SIG-M5 treated with dmso at 0.1 percent for 504 hours (cell line): ENCODE measurements around the gene MYO5B.

Source experiments
- DNase-seq: peaks from one replicate; lab custom pipeline; 2025; ENCODE audit not compliant: unreplicated experiment; lab: John Stamatoyannopoulos, UW

The MYO5B gene

DNA sequence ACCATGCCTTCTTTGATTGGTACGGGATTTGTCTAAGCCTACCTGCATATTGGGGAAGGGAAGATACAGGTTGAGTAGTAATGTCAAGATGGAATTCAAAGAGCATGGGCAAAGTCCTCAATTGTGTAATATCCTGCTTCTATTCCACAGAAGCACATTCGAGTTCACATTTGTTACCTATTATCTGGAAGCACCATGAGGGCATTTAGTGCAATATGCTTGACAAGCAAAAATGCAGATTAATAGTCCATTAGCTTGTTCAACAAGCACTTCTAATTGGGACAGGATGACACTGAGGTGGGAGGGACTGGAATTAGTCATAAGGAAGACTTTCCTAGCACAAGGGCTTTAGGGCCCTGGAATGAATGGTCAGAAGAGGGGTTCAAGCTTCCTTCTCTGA, 40.5 kb downstream of the MYO5B start:
- no peak for DNase-seq

DNA sequence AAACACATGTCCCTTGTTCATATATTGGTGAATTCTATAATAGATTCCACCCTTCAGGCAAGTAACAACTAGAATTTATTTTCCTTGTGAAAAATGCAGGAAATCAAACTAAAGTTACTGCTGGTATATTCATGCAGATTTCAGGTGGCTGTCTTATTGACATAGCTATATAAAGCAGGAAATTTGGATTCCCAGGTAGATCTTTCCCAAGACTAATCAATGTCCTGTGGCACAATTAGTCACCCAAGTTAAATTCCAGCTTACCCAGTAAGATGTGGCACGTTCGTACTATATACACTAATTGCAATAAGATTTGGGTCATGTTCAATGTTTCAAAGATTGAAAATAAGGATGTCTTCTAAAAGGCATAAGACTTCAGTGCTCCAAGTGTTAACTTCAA, 42.0 kb downstream of the MYO5B start:
- no peak for DNase-seq

DNA sequence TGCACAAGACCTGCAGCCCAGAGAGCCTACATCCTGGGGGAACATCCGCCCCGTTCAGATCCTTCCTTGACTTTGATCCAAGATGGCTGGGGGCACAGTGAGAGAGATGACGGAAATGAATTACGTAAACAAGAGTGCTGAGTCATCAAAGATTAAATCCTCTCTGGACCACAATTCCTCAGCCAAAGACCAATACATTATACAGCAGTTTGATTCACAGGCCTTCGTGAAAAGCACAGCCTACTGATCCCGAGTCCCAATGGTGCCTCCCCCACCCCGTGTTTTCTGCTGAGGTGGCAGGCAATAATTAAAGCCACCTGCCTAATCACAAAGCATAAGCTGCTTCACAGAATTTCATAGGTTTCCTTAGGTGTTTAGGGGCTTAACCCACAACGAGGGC, 43.0 kb downstream of the MYO5B start:
- no peak for DNase-seq

DNA sequence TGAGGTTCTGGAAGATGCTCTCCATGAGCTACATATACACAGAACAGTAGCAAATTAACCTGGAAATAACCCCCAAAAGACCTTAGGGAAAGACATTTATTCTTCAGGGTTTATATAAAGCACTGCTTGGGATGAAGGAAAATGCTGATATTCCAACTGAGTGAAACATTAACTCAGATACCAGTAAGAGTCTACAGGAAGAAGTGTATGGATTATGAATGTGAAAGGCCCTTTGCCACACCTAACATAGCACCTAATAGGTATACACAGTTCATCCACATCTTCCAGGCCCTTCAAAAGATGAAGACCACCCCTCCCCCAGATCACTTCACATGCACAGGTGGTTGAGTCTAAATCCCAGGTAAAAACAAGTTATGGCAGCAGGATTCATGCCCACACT, 50.4 kb downstream of the MYO5B start:
- DNase-seq, result no peak

DNA sequence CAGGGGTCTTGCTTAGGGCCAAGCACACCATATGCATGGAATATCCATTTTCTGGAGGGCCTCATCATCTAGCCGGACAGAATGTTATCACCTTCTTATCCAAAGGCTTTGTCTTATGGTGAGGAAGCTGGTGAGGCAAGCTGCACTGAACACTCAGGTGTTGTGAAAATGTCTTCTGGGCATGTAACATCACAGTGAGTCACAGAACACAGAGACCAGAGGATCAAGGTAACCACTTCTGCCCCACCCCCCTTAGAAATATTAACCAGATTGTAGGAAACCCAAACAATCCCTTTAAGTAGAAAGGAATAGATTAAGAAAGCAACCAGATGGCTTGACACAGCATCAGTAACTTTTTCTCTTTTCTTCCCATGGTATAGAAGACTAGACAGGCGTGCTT, 51.1 kb downstream of the MYO5B start:
- DNase-seq, result no peak

DNA sequence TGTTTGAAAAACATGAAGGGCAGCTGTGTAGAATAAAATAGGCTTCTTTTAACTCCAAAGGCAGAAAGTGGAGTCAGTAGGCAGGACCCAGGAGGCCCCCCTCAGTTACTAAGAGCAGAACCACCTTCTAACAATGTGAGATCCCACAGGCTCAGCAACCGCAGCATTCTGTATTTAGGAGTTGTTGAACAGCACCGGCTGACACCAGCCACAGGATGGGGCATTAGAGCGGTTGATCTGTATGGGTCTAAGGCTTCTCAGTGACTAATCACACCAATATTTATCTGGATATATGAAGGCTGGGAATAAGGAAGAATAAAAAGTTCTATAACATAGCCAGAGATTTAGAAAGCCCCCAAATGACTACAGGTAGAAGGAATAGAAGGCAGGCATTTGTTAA, 51.7 kb downstream of the MYO5B start:
- no peak for DNase-seq

DNA sequence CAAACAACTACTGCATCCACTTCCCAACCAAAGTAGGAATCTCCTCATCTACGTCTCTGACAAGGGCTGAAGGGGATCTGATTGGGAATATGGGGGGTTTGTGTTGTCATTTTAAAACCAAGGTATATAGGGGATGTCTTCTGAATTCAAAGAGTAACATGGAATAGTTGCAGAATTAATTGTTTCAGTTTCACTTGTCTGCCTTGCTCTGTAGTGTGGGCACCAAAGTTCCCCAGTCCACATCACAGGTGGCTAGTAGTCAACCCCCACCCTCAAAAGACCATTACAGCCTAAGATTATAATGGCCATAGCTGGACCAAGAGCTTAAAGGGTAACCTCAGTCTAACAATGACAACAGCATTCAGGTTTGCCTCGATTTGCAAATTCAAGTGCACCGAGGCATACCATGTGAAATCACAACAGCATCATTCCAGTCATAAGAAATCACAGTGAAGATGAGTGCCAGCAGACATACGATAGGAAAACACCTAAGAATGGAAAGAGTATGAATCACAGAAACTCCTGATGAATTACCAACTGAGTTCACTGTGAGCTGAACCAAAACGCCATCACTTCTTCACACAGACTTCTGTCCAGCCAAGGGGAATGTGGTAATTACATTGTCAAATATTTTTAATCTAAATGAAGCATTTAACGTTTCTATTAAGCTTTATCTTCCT, 52.4 kb downstream of the MYO5B start:
- DNase-seq, result no peak

DNA sequence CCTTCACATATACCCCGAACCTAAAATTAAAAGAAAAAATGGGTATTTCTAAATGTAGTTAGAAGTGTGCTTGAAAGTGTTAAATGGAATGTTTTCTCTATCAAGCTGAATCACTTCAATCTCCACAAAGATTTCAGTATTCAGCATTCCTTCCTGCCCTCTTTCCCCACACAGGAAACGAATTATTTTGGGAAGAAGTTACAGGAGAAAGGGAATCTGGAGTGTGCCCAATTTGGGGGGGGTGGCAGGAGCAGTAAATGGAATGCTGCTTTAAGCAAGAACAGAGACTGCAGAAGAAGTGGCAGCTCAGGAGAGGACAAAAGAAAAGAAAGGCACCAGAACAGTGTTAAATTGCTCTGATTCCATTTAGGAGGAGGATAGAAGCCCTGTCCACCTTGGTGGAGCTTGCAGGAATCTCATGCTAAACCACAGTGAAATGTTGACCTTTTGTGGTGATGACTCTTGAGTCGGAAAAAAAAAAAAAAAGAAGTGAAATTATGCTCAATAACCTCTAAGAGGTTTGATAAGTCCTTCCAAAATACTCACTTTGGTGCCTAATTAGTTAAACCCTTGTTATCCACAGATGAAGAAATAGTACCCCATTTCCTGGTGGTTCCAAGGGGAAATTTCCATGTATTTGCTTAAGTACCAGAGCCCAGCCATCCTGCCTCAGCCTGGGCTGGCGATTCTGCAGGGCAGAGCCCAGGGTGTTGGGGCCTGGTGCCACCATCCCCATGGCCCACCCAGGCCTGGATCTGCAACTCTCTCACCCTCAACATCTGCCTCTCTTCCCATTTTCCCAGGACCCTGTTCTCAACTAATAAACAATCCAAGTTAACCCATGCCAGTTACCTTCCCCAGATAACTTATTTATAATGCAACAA, 56.5 kb downstream of the MYO5B start:
- no peak for DNase-seq

DNA sequence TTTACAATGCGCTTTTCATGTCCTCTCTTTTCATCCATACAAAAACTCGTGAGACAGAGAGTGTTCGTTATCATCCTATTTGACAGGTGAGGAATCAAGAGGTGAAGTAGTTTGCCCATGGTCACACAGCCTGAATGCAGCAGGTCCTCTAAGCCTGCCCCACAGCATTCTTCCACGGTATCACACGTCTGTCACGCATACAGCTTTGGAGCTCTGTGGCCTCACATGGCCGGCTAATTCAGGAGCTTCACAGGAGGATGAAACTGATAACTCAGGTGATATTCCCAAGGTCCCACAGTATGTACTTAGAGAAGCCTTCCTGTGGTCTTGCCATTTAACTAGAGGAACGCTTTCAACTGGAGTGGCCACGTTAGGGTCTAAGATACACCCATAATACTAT, 59.0 kb downstream of the MYO5B start:
- DNase-seq, result no peak

DNA sequence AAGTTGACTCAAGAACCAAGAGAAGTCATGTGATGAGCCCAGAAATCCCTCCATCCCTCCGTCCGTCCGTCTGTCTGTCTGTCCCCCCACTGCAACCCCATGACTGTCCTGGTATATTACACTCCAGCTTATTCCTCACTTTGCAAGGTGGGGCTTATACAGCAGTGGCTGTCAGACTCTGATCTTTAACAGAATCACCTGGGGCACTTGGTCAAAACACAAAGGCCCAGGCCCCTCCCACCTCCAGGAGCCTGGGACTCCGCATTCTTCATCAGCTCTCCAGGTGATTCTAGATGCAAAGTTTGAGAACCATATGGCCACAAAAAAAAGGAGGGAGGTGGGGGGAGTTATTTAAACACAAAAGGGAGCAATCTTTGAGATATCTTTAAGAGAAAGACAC, 61.4 kb downstream of the MYO5B start:
- no peak for DNase-seq

DNA sequence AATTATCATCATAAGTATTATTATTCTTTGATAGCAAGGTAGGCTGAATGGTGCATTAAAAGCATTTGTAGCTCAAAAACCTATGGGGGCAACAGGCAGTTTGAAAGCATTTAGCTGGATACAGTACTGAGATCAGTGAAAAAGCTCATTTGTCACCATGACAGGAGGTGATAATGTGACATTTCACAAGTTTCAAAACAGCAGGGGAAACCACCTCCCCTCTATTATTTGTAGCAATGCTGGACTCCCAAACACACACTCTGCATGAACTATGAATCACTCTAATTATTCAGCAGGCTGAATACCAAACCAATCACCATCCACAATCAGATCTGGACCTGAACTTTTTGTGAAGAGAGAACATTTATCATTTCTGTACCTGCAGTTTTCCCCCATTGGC, 63.4 kb downstream of the MYO5B start:
- DNase-seq, result no peak

DNA sequence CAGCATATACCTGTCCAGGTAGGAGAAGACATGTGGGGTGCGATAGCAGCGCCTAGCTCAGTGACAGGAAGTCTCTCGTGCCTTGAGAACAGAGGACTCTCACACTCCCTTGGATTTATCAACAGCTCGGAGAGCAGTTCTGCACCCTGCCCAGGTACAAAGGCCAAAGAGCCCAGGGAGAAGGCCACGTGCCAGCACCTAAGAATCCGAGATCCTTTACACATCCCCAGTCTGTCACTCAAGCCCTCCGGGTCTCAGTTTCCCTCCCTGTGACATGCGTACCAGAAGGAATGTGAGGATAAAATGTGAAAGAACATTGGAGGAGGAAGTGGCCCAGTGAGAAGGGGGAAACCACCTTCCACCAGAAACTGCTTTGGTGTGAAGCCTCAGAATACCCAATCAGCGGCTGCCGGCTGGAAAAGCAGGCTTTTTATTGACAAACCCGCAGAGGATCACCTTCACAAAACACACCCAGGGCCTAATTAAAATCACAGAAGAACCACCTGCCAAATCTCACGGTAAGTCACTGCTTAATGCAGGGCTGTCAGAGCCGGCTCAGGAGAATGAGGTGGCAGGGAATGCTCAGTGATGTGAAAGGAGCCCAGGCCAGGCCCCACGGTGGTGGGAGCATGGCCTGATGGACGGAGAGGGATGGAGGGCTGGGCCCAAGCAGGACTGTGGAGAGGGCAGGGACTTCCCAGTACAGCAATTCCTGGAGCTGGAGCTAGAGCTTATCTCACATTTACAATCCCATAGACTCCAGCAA, 66.3 kb downstream of the MYO5B start:
- DNase-seq, result no peak

DNA sequence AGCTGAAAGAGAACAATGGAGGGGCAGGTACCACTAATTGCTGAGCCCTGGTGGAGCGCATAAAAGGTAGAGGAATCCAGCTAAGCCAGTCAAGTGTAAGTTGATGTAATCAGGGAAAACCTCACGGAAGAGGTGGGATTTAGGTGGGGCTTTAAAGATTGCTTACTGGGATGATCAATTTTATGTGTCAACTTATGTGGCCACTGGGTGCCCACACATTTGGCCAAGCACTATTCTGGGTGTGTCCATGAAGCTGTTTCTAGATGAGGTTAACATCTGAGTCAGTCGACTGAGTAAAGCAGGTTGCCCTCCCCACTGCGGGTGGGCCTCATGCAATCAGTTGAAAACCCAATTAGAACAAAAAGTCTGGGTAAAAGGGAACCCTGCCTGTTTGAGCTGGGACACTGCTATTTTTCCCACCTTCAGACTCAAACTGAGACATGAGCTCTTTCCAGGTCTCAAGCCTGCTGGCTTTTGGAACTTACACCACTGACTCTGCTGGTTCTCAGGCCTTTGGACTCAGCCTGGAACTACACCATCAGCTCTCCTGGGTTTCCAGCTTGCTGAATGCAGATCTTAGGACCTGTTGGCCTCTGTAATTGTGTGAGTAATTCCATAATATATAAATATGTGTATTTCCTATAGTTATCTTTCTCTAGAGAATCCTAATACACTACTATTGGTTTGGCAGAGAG, 67.3 kb downstream of the MYO5B start:
- DNase-seq, result no peak

DNA sequence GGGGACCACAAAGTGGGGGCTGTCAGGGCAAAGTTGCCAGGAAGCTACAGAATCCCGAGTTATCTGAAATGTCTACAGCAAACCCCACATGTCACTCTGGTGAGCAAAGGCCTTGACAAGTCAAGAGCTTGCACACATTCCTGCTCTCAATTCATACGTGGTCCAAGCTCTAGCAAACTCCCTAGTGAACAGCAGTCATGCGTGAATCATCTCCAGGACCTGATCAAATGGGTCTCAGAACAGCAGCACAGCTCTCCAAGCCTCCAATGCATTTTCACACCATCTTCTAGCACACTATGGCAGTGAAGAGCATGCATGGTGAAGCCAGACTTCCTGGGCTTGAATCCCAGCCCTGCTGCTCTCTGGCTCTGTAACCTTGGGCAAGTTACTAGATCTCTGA, 68.5 kb downstream of the MYO5B start:
- DNase-seq, result no peak

DNA sequence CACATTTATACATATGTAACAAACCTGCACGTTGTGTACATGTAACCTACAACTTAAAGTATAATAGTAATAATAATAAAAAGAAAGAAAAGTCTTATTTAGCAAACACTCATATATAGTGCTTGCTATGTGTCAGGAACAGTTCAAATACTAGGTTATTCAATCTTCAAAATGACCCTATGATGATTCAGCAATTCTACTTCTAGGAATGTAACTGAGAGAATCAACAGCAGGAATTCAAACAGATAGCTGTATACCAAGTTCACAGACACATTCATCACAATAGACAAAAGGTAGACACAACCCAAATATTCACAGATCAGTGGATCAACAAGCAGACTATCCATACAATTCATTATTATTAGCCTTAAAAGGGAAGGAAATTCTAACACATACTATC, 69.5 kb downstream of the MYO5B start:
- no peak for DNase-seq

DNA sequence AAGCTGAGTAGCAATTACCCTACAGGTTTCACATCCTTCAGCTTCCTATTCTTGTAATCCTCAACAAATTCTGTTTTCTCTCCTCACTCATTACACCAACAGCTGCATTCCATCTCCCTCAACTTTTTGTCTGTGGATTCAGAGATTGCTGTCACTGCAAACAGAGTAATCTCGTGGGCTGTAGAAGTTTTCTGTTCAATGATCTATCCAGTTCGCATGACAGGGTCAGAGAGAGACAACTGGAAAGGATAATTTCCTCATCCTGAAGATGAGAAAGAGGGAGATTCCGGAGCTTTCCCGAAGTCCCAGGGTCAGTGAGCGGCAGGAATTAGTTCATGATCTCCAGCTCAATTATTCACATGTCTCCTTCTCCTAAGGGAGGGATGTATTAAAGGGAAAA, 75.7 kb downstream of the MYO5B start:
- DNase-seq, result no peak

DNA sequence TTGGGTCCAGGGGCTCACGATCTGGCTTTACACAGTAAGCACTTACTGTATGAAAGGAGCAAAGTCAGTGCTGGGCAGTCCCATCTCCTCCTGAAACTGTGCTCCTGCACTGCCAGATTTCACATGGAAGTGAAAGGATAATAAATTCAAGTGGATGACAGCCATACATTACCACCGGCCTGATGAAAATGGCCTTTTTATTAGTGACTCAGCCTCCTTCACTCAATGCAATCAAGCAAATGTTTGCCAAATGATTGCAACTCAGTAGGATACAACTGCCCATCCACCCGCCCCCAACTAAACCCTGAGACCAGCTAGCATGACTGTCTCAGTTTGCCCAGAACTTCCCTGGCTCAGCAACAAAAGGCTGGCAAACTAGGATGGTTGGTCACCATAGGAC, 77.1 kb downstream of the MYO5B start:
- DNase-seq, result no peak

DNA sequence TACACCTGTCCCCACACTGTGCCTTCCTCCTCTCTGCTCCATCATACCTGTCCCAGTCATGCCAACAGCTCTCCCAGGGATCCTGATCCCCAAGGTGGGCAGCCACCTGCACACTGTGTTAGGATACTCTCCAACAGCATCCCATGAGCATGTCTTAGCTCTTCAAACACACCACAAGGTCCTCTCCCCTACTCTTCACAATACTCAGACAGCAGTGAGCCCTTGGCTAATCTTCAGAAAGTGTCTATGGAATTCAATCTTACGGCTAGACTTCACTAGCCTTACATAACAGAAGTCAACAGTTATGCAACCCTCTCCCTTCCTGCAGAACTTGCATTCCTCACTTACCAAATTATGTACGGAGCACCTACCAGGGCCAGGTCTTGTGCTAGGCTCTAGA, 79.9 kb downstream of the MYO5B start:
- DNase-seq, result peak; percentile 34

DNA sequence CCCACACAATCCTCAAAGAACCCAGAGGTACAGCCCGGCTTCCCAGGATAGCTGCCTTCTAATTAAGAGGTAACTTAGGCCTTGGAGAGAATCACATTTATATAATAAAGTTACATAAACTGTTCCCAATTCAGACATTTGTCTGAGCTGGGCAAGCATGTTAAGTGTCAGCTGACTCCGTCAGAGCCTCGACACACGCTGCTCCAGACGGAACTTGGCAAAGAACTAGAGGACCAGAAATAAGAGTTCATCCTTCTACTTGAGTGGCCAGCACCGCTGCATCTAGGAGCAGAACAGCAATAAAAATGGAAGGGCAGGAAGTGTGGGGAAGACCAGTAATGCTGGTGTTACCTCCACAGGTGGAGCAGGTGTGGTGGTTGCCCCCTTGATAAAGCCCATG, 80.5 kb downstream of the MYO5B start:
- no peak for DNase-seq

DNA sequence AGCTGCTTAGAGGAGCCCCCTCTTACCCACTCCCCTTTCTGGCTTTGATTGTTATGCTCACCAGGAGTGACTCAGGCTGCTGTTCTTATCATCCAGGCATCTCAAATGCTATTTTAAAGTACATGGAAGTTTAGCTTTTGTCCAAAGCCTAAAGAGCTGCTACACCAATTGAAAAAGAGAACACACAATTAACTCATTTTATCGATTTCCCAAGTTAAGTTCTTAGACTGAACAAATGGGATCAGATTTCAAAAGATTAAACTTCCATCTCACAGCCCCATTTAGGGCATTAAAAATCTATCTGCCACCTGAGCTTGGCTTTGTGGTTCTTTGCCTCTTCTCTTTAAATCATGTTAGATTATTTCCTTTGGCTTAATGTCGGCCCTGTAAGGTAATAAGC, 81.2 kb downstream of the MYO5B start:
- DNase-seq, result no peak

DNA sequence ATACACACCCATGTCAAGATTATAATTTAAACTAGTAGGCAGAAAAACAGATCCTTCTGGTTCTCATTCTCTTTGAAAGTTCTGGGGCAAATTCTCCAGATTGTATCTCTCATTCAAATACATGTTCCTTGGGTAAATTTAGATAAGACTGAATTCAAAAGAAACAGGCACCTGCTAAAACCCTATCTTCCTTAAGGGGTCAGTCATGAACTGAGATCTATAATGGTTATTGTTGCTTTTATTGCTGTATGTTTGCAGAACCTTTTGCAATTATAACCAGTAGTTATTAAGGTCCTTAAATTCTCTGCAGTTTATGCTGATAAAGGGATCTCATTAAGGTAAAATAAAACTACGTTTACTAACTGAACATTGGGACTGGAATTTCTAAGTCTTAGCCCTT, 83.5 kb downstream of the MYO5B start:
- DNase-seq, result peak; percentile 9
